SK-N-MC (cell line): ENCODE measurements around the gene EEFSEC.

Experiments
- EZH2 ChIP-seq: fragments of 200-600 bp; sonication (generic); IDR thresholded peaks from one replicate; pipeline ENCODE4 v1.6.1; 2017; ENCODE audit warnings: antibody characterized with exemption
- POLR2AphosphoS5 ChIP-seq: IDR thresholded peaks from 2 replicates; pipeline ENCODE4 v1.6.1; 2012; ENCODE audit warnings: mild to moderate bottlenecking, low read depth, low read length, borderline replicate concordance

- TF ChIP-seq EZH2 (no peak), POLR2AphosphoS5 (no peak)
Observed at GRCh38 chr3:128392021-128392420, 238.7 kb downstream of the EEFSEC start.
